Measurements from ENCODE around the gene BPIFB2.
"Not testable (repeated sequence)": the region's sequence is repeated elsewhere in the genome, so short reads cannot be mapped to it uniquely, and the experiment has no call there.

The BPIFB2 gene

DNA sequence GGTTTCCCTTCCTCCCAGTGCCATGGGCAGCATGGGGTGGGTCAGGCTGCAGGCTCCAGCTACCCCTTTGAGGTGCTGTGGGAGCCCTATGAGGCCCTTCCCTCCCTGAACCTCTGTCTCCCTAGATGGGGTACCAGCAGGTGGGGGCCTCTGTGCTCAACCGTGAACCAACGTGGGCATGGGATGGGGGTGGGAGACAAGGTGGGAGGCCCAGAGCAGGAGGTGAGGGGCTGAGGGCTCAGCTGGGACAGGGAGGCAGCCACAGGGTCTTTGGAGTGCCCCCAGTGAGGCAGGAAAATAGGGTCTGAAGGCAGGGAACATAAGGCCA lies 36.6 kb upstream of the BPIFB2 start:
- no peak for DNase-seq

- peak; percentile 17 to 42 for DNase-seq
Observed at GRCh38 chr20:32971703-32972161, 35.8 kb upstream of the BPIFB2 start.

GRCh38 chr20:32972181-32973076 lies 35.1 kb upstream of the BPIFB2 start:
- DNase-seq, result peak; percentile 92

- DNase-seq, result no peak
Observed at GRCh38 chr20:32973077-32973717, 34.3 kb upstream of the BPIFB2 start.

DNA sequence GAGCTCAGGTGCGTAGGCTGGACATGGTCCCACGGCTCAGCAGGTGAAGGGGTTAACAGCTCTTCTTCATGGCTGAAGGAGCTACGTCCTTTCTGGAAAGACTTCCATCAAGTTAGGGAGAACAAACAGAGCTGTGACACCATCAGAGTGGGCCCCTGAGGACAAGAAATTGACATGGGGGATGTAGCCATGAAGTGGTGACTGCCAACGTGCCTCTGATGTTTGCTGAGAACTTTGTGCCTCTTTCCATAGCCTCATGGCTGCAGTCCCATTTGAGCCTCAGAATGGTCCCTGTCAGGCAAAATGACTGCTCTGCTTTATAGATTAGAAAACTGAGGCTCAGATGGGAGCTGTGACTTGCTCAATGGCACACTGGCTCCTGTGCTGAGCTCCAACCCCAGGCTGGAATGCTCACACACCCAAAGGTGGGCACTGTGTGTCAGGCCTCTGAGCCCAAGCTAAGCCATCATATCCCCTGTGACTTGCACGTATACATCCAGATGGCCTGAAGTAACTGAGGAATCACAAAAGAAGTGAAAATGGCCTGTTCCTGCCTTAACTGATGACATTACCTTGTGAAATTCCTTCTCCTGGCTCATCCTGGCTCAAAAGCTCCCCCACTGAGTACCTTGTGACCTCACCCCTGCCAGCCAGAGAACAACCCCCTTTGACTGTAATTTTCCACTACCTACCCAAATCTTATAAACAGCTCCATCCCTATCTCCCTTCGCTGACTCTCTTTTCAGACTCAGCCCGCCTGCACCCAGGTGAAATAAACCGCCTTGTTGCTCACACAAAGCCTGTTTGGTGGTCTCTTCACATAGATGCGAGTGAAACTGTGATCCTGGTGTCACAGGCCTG lies 33.1 kb upstream of the BPIFB2 start:
- DNase-seq, result not testable (repeated sequence)

DNA sequence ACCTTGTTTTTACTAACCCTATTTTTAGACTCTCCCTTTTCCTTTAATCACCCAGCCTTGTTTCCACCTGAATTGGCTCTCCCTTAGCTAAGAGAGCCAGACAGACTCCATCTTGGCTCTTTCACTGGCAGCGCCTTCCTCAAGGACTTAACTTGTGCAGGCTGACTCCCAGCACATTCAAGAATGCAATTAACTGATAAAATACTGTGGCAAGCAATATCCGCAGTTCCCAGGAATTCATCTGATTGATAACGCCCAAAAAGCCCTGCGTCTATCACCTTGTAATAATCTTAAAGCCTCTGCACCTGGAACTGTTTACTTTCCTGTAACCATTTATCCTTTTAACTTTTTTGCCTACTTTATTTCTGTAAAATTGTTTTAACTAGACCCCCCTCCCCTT lies 32.4 kb upstream of the BPIFB2 start:
- DNase-seq, result not testable (repeated sequence)

DNA sequence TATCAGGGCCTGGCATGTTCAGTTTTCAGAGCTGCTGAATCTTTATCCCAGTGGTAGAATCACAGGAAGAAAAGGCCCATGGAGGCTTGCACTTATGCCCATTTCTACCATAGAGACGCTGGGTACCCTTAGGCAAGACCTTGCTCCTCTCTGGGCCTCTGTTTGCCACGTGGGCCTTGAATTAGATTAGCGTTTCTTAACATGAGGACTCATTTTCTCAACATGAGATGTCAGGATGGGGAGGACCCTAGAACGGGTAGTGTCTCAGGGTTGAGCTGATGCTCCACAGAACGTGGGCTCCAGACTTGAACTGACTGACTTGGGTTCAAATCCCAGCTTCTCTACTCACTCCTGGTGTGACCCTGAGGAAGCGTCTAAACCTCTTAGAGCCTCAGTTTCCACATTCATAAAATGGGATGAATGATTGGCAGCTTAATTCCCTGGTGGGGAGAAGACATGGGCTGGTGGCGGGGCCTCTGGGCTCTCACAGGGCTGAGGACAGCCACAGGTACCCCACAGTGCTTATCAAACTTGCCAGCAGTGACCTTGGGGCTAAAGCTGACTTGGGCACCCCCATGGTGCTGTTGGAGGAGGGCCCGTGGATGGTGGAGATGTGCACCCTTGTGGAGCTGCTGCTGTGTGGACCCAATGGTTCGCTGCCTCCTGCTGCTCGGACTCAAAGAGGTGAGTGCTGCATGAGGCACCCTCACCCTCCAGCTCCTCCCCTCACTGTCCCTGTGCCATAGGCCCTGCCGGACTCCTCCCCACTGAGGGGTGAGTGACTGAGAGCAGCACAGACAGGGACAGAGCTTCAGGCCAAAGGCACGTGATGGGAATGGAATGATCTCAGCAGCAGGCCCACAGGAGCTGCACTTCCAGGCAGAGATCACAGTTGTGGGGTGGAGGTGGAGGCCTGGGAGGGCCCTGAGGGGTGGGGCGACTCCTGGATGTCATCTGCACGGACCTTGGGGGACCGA lies 31.5 kb upstream of the BPIFB2 start:
- no peak for DNase-seq

DNA sequence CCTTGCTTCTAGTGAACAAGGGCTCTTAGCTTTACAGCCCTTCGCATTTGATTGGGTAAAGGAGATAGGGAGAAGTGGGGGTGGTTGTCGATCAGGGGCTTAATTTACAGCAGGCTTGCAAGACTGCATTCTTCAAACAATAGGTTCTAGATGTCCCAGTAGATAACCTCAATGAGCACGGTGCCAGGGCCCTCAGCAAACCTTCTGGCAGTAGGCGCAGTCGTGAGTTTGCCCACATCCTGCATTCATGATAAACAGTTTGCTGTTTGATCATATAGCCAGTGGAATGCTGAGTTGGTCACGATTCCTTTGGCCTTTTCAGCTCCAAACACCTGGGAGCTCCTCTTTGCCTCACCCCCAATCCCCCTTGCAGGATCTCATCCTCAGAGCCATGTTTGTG lies 30.8 kb upstream of the BPIFB2 start:
- no peak for DNase-seq

DNA sequence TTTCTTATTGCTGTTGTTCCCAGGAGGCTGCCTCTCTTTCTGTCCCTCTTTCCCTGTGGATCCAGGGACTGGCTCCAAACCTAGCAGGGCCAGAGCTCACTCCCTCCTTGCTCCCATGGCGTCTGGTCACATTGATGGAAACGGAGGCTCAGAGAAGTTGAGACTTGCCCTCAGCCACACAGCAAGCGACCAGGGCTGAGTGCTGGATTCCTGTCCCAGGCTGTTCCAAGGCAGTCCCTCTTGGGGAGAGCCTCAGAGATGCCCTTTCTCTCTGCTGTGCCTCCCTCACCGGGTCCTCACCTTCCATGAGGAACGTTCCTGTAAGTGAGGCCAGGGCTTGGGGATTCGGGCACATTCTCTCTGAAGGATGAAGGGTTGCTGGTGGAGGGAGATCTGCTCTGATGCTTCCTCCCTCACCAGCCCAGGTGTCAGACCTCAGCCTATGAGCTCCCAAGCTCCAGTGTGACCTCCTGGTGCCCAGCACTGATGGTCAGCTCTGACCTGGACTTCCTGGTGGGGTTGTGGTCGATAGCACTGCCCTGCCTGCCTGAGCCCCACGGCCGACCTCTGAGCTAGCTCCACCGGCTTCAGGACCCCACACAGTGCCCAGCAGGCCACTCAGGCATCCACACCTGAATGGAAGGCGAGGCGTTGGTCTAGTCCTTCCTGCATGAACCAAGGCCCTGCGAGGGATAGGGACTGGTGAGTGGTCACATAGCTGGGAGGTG lies 30.1 kb upstream of the BPIFB2 start:
- DNase-seq, result no peak

DNA sequence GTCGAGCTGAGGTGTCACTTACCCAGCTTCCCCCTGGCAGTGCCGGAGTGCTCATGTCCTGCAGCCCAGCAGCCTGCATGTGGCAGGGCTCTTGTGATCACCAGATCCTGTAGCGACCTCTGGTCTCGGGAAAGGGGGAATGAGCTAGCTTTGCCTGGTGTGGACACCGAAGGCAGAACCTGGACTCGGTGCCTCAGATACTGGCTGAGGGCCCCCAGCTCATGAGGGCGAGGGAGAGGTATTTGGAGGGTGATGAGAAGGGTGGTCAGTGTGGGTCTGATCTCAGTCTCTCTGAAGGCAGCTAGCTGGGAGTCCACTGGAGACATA lies 29.5 kb upstream of the BPIFB2 start:
- no peak for DNase-seq

GRCh38 chr20:32979201-32979998 lies 28.1 kb upstream of the BPIFB2 start:
- DNase-seq, result no peak

DNA sequence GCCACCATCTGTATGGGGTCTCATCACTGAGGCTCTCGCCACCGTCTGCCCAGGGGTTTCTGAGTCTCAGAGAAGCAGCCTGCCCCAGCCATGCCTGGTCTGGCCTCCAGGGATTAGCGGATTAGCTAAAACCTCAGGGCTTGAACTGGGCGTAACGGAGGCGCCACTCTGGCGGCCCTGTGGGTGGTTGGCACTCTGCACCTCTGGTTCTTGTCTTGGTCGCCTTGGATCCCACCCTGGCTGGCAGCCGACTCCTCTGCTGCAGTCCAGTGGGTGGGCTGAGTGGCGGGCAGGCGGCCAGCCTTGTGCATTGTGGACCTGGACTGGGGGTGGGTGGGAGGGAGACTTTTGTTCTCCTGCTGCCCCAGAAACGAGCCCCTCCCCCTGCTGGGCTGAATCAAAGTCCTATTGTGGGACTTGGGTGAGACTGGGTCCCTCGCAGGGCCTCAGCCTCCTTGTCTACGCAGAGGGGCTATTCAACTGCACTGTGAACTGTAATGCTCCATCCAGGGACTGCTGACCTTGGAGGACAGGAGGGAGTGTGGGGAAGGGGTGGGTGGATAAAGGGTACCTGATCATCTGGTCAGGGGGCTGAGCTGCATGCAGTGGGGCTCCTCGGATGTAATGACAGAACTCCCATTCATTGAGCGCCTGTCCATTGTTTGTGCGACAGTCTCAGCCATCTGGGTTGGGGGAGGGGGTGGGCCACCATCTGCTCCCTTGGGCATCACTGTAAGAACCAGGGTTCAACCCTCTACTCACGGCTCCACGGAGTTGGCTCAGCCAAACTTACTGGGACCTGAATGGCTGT lies 27.2 kb upstream of the BPIFB2 start:
- no peak for DNase-seq

DNA sequence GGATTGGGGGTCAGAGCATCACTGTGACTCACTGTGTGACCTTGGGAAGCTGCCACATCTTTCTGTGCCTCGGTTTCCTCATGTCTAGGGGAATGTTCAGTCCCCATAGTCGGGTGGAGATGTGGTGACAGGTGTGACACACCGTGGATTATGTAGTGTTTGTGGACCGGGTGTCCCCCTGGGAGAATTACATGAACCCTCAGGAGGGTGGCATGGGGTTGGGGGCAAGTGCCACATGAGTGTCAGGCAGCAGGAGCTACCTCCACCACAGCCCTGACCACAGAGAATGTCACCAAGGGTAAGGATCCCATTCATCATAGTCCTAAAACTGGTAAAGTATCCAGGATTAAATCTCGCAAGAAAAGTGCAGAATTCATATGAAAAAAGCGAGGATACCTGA lies 26.5 kb upstream of the BPIFB2 start:
- no peak for DNase-seq

DNA sequence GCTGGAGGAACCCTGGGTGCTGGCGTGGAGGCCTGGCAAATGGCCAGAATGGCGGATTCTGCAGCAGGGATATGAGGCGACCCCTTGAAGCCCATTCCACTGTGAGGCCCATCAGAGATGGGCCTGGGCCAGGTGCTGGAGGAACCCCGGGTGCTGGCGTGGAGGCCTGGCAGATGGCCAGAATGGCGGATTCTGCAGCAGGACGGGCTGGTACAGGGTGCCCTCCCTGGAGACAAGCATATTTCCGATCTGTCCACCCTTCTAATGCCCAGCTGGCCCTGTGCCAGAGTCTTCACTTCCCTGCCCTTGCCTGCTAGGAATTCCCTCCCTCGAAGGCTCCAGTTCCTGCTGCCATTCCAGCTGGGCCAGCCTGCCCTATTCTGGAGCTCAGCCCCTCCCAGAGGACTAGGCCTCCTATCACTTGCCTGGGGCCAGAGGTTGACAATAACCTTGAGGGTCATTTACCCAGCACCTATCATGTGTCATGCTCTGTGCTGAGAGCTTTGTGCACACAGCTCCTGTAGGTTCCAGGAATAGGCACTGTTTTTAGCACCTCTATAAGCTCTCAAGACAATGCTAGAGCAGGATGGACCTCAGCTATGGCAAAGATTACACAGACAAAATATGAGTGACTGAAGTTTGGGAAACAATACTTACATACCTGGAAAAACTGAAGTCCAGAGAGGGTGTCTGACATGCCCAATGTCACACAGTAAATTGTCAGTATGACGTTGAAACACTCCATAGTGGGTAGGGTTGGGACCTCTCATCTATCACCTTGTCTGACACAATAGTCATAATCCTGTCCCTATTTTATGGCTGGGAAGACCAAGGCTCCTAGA lies 24.7 kb upstream of the BPIFB2 start:
- no peak for DNase-seq

- DNase-seq, result no peak
Observed at GRCh38 chr20:32983459-32984112, 23.9 kb upstream of the BPIFB2 start.

GRCh38 chr20:32984196-32984595 lies 23.3 kb upstream of the BPIFB2 start:
- no peak for DNase-seq

DNA sequence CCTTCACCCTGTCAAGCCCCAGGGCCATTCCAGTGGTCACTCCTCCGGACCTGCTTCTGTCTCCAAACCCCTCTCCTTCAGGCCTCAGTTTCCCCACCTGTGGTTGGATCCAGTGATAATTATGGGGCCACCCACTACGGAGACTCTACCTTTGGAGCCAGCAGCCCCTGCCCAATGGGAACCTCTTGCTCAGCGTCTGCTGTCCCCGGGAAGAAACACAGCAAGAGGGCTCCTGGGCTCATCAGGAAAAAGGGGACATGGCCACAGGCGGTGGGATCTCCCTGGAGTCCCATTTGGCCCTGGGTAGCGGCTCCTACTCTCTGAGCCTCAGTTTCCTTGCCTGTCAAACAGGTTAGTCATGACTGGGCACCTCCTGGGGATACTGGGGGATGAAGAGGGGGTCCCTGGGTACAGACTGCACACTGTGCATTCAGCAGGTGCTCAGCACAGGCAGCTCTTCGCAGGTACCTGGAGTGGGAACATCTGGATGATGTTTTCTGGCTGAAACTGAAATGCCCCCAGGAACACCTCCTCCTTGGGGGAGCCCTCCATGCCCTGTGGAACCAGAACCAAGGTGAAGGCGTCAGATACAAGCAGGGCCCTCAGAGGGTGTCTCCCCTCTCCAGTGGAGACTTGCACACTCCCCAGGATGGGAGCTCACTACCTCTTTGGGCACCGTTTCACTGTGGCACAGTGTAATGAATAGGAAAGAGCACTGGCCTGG lies 22.7 kb upstream of the BPIFB2 start:
- DNase-seq, result no peak

DNA sequence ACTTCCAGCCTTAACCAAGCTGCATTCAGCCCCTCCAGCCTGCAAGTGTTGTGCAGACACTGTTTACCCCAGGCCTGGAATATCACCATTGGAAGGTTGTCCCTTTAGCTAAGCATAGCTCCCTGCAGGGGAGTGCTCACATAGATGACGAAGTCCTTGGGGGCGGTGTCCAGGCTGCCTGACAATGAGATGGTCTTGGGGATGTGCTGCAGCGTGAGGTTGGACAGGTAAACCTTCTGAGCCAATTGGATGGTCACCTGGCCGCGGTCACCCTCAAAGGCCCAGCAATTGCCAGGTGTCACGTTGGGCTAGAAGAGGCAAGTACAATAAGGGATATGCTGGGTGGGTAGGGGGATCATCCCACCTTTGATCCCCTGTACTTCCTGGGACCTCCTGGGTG lies 21.9 kb upstream of the BPIFB2 start:
- no peak for DNase-seq

Measured in CD4-positive, alpha-beta T cell treated with Interleukin-1 beta for 1 hour (primary cell).